Stimulated activated CD4-positive, alpha-beta T cell treated with anti-CD3 and anti-CD28 coated beads, Interleukin-2, amount 100 ng/mL, for 24 hours (primary cell): Measurements from ENCODE around the gene COL15A1.
A peak's percentile ranks its signal among the peaks of the same experiment; 100 is the strongest.

ENCODE experiments used
- DNase-seq, 2 donors: peaks; one replicate each; pipeline ENCODE4 v3.0.0-alpha.2; 2020

The COL15A1 gene

DNA sequence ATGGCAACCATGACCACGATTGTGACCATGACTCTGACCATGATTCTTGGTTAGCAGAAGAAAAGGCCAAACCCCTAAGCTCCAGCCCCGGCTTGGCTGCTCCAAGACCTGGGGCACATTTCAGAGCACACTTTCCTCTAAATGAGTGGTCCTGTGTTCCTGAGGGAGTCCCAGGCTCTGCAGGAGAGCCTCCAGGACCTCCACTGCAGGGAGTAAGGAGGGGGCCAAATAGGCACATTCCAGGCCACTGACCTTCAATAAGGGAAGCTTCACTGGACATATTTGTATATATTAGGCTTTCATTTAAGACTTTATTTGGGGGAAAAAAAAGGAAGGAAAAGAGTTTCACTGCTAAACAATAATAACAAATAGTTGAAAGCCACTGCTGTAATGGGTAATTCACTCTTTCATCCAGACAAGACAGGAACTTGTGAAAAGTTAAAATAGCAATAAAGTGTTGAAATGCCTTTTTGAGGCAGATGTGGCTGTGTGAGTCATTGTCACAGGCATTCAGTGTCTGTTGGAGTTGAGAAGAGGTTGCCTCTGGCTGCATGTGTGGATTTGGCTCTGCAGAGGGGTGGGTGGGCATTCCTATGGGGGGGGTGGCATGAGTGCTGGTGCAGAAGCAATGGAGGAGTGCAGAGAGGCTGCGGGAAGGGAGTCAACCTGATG, 97.3 kb downstream of the COL15A1 start:
- no peak for DNase-seq

- DNase-seq = no peak
Observed at GRCh38 chr9:99041618-99042017, 97.9 kb downstream of the COL15A1 start.

GRCh38 chr9:99042620-99043019, 98.9 kb downstream of the COL15A1 start:
- no peak for DNase-seq

DNA sequence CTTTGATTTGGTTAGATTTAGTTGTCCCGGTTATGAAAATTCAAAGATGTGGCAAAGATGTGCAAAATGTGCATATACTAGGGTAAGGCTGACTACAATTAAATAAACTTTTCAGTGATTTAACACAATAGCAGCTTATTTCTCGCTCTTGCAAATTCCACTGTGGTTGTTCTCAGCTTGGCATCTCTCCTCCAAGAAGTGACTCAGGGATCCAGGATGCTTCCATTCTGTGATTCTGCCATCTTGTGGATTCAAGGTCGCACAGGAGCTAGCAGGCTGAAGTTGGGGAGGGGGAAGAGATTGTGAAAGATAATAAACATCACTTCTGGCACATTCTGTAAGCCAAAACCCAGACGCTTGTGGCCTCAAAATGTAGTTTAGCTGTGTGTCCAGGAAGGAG, 101.1 kb downstream of the COL15A1 start:
- no peak for DNase-seq

GRCh38 chr9:99046068-99046467, 102.4 kb downstream of the COL15A1 start:
- no peak for DNase-seq

GRCh38 chr9:99046542-99047071, 102.9 kb downstream of the COL15A1 start:
- DNase-seq = no peak

DNA sequence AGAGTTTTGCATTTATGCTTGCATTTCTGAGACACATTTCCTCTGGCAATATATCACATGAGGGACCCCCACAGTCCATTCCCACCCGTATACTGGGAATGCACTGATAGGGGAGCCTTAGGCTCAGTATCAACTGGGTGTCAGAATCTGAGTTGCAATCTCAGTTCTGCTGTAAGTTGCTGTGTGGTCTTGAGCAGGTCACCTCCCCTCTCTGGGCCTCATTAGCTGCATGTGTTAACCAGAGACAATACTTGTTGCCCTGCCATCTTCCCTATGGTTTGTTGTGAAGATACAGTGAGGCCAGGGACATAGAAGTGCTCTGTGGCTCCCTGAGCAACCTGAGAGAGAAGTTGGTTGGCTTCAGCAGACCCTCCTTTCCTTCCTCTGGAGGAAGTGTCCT, 105.5 kb downstream of the COL15A1 start:
- no peak for DNase-seq

GRCh38 chr9:99049641-99050040, 105.9 kb downstream of the COL15A1 start:
- DNase-seq = no peak

DNA sequence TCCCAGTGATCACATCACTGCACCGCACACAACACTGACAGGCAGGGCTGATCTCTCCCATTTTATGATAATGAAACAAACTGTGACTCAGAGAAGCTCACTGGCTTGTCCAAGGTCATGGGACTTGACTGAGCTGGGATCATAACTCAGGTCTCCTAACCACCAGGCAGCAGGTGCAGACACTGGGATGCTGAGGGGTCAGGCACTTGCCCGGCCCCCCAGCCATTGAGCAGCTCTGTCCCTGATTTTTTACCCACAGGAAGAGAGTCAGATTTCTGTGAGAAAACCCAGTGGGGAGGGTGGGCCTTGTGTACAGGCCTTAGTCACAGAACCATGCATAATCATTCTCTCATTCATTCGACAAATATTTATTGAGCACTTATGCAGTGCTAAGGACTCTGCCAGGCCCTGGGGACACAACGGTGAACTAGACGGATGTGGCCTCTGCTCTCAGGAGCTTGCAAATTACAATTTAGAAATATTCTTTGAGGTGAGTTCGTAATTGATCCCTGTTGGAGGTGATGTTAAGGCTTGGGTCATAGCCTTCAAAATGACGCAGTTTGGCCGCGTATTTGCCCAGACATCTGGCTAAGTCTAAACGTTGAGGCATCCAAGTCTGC, 106.7 kb downstream of the COL15A1 start:
- no peak for DNase-seq

- DNase-seq = no peak
Observed at GRCh38 chr9:99050924-99051323, 107.2 kb downstream of the COL15A1 start.

GRCh38 chr9:99051406-99051805, 107.7 kb downstream of the COL15A1 start:
- no peak for DNase-seq

DNA sequence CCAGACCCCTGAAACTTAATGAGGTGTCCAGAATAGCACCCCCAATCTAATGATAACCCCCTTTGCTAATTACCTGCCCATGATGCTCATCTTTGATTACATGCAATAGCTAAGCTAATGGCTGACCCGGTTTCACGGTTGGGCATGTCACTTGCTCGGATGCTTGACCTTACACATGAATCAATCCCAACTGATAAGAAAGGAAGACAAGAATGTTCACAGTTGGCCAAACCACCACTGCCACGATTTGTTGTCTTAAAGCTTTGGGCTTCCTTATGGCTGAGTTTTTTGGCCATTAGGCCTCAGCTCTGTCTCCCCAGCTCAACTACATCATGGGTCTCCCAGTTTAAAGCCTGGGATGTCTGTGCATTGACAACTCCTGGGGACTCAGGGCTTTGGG, 108.1 kb downstream of the COL15A1 start:
- no peak for DNase-seq

DNA sequence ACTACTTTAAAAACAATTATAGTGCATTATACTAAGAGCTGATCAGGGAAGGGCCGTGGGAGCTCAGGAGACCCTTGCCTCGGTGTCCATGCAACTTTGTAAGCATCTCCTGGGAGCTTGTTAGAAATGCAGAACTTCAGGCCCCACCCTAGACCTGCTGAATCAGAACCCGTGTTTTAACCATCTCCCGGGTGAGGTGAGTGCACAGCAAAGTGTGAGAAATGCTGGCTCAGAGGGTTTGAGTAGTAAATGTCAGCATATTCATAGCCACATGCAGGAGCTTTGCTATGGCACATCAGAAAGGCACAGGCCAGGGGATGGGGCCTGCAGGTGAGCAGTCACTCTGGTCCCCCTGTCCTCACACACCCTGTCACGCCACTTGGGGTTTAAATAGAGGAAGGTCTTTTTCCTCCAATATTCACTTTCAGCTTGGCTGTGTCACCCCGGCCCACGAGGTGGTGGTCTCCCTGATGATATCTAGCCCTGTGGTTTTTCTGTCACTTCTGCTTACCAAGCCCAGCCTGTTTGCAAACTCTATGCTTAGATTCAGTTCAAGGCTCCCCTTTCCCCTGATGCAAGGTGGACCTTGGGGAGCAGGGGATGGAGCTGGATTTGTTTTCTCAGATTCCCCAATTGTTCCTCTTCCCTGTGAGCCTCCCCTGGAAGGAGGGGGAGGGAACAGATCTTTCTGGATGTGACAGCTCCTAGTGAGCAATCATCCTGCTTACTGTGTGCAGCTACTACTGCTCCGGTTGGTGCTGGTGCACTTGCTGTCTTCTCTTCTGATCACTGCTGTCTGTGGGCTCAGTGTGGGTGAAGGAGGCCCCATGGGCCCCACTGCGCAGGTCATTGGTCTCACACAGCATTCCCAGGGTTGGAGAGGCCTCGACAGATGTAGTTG, 109.4 kb downstream of the COL15A1 start:
- DNase-seq = no peak

DNA sequence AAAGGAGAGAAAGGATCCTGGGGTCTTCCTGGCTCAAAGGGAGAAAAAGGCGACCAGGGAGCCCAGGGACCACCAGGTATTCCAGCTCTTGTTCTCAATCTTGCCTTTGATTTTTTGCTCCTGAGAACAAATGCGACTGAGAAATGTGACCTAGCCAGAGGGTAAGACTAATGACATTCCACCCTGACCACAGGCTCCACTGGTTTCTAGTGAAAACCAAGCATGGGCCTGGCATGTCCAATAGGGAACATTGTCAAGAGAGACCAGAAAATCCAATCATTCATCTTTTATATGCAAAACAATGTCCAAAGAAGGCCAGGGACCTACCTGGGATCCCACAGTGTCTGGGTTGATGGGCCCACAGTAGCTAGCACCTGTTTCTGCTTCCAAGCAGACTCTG, 110.9 kb downstream of the COL15A1 start:
- DNase-seq = no peak

DNA sequence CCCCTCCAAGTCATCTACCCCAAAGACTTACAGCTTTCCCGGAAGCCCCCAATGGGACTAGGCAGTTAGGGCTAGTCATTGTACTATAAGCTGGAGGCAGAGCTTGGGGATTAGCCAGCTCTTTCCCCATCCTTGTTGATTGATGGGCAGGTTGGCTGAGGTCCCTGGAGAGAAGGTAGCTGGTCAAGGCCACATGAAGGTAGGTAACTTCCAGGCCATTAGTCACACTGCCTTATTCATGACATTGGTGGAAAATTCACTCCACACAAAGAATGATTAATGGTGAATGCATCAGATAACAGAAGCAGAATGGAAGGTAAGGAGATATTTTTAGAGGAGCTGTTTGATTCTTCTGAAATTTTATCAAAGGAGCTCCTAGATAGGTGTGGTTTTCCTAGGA, 111.7 kb downstream of the COL15A1 start:
- DNase-seq = no peak

- no peak for DNase-seq
Observed at GRCh38 chr9:99056186-99056585, 112.5 kb downstream of the COL15A1 start.

GRCh38 chr9:99056886-99057664, 113.4 kb downstream of the COL15A1 start:
- DNase-seq = peak in 1 of 2 donors; percentile 19

DNA sequence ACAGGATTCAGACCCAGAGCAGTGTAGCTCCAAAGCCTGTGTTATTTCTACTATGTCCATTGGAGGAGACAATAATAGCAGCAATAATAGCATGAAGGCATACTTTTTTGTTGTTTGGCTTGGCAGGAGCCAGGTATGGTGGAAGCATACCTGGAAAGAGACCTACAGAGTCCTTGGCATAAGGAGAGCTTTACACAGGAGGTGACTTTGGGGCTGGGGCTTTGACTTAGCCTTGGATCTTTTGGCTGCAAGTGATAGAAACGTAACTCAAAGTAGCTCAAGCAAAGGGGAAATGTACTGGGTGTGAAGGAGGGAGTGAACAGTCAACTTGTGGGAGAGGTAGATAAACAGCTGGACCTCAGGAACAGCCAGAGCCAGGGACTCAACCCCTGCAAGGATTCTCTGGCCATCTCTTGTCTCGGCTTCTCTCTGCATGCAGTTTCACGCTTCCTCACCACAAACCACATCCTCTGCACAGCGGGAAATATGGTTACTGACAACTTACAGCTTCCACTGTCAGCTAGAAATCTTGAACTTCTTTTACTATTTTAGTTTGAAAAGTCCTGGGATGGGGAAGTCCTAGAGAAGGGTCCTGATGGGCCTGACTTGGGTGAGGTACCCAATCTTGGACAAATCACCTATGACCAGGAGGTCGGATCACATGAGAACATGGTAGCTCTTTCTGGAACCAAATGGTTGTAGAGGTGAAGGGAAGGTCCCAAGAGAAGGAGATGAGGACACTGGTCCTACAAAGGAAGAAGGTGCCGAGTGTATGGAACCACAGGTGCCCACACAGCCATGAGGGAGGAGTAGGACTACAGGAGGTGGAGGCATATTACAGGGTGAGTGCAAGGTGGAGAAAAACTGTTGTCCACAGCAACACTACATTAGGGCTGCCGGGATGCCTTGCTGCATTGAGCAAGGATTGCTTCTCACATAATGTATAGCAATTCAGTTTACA, 114.2 kb downstream of the COL15A1 start:
- DNase-seq = peak; percentile 65 to 68

- DNase-seq = no peak
Observed at GRCh38 chr9:99058964-99059921, 115.5 kb downstream of the COL15A1 start.

- no peak for DNase-seq
Observed at GRCh38 chr9:99060621-99061020, 116.9 kb downstream of the COL15A1 start.
